Activated B cell treated with CpG ODN at 0.5 μM for 24 hours (primary cell): ENCODE measurements around the gene APP. TPM values are rescaled to one million over a fixed set of nuclear protein-coding genes. Genes with fewer than 3 reads are reported as not detected.

Source experiments
- ATAC-seq: fragments of 200-7000 bp; cut with Tn5 transposase; one replicate; pipeline ENCODE4 v1.10.0; 2021; ENCODE audit warnings: low read depth, mild to moderate bottlenecking, moderate library complexity
- CTCF ChIA-PET: fragments of 350-600 bp; sonication (Branson Sonifier 250); formaldehyde crosslinking; loops from one replicate; lab custom pipeline; 2021; ENCODE audit warnings: antibody characterized with exemption; lab: Charles Lee
- POLR2A ChIA-PET: fragments of 350-600 bp; sonication (Branson Sonifier 250); formaldehyde crosslinking; loops from one replicate; lab custom pipeline; 2021; ENCODE audit warnings: antibody characterized with exemption; lab: Charles Lee
- DNase-seq: peaks from one replicate; pipeline ENCODE4 v3.0.0; 2022
- H3K27ac Mint-ChIP-seq: one replicate; pipeline ENCODE4 v1.8.0; 2020; ENCODE audit warnings: mixed read lengths
- H3K27me3 Mint-ChIP-seq: one replicate; pipeline ENCODE4 v1.8.0; 2021; ENCODE audit warnings: mixed read lengths
- H3K36me3 Mint-ChIP-seq: one replicate; pipeline ENCODE4 v1.8.0; 2021; ENCODE audit warnings: low read depth, mixed read lengths
- H3K4me1 Mint-ChIP-seq: one replicate; pipeline ENCODE4 v1.8.0; 2021; ENCODE audit warnings: mixed read lengths
- H3K4me3 Mint-ChIP-seq: one replicate; pipeline ENCODE4 v1.8.0; 2020; ENCODE audit warnings: mild to moderate bottlenecking, mixed read lengths
- H3K9me3 Mint-ChIP-seq: one replicate; pipeline ENCODE4 v1.8.0; 2020; ENCODE audit warnings: mixed read lengths
- CTCF ChIP-seq: fragments of 200-600 bp; IDR thresholded peaks from one replicate; pipeline ENCODE4 v1.8.0; 2022; ENCODE audit warnings: antibody characterized with exemption, mild to moderate bottlenecking
- intact Hi-C: fragments of 100-400 bp; cut with micrococcal nuclease; formaldehyde crosslinking; loops from one replicate; pipeline ENCODE4 v1.15.1; 2024
- total RNA-seq: library from RNA; stranded (reverse); gene quantifications from 2 replicates; pipeline ENCODE4 v1.2.3, GENCODE V29; 2022

Gene APP
- total RNA-seq, 1 donor from 2014 or later = 32.1 TPM

- Mint-ChIP-seq H3K4me1 (no peaks in the 10 kb centered on the region), H3K4me3 (no peak overlapping the region), H3K27me3 (peaks cover 4% of the 10 kb centered on the region), H3K36me3 (no peaks in the 10 kb centered on the region), H3K27ac (no peak overlapping the region), H3K9me3 (no peaks in the 10 kb centered on the region)
- intact Hi-C loops = no loop called here
- no peak for TF ChIP-seq CTCF
- no peak for ATAC-seq
- CTCF ChIA-PET = no interaction called here
- POLR2A ChIA-PET = no interaction called here
- no peak for DNase-seq
These were observed 315.0 kb downstream of the APP start for GRCh38 chr21:25855576-25855975.

- Mint-ChIP-seq H3K27me3 (peaks cover 4% of the 10 kb centered on the region), H3K36me3 (no peaks in the 10 kb centered on the region), H3K4me1 (peaks cover 5% of the 10 kb centered on the region), H3K4me3 (no peak overlapping the region), H3K9me3 (peaks cover 4% of the 10 kb centered on the region), H3K27ac (no peak overlapping the region)
- ChIA-PET POLR2A (no interaction called here), CTCF (no interaction called here)
- ATAC-seq (no peak), DNase-seq (no peak)
- TF ChIP-seq CTCF = no peak
- intact Hi-C loops = no loop called here
These were observed 320.3 kb downstream of the APP start for GRCh38 chr21:25850126-25850842.

GRCh38 chr21:25848309-25848708 is 322.3 kb downstream of the APP start:
- POLR2A ChIA-PET = no interaction called here
- no peak for TF ChIP-seq CTCF
- Mint-ChIP-seq H3K9me3 (peaks cover 4% of the 10 kb centered on the region), H3K36me3 (no peaks in the 10 kb centered on the region), H3K27ac (no peak overlapping the region), H3K27me3 (peaks cover 4% of the 10 kb centered on the region), H3K4me3 (no peak overlapping the region), H3K4me1 (peaks cover 5% of the 10 kb centered on the region)
- ATAC-seq = no peak
- CTCF ChIA-PET = no interaction called here
- intact Hi-C loops = no loop called here
- no peak for DNase-seq

- H3K27me3 Mint-ChIP-seq = peaks cover 4% of the 10 kb centered on the region
- DNase-seq (no peak), ATAC-seq (no peak)
- TF ChIP-seq CTCF = no peak
- intact Hi-C loops = no loop called here
- H3K36me3 Mint-ChIP-seq = no peaks in the 10 kb centered on the region
- H3K4me3 Mint-ChIP-seq = no peak overlapping the region
- ChIA-PET CTCF (no interaction called here), POLR2A (no interaction called here)
- peaks cover 10% of the 10 kb centered on the region for H3K4me1 Mint-ChIP-seq
- H3K27ac Mint-ChIP-seq = no peak overlapping the region
- H3K9me3 Mint-ChIP-seq = peaks cover 4% of the 10 kb centered on the region
These were observed 324.8 kb downstream of the APP start for GRCh38 chr21:25845729-25846256.

GRCh38 chr21:25842925-25843324 is 327.6 kb downstream of the APP start:
- no peak for TF ChIP-seq CTCF
- Mint-ChIP-seq H3K27ac (no peak overlapping the region), H3K9me3 (peaks cover 10% of the 10 kb centered on the region), H3K27me3 (peaks cover 4% of the 10 kb centered on the region), H3K4me3 (no peak overlapping the region), H3K4me1 (peaks cover 10% of the 10 kb centered on the region), H3K36me3 (no peaks in the 10 kb centered on the region)
- CTCF ChIA-PET = no interaction called here
- ATAC-seq = no peak
- intact Hi-C loops = no loop called here
- POLR2A ChIA-PET = no interaction called here
- DNase-seq = no peak
